Medulla oblongata (tissue), 1 donor: ENCODE results near the gene OR4D5.

Experiments used
- DNase-seq: peaks from one replicate; pipeline ENCODE4 v3.0.0-alpha.2; 2015; ENCODE audit errors: extremely low spot score

OR4D5 gene

GRCh38 chr11:123939317-123939716 lies at the start of gene OR4D5:
OR4D5 (plus strand) TSS chr11:123939617; CDS start chr11:123939617, 0 bp downstream.
- no peak for DNase-seq

GRCh38 chr11:123892031-123892430 lies 47.4 kb upstream of the OR4D5 start:
- DNase-seq, result peak; percentile 2

DNA sequence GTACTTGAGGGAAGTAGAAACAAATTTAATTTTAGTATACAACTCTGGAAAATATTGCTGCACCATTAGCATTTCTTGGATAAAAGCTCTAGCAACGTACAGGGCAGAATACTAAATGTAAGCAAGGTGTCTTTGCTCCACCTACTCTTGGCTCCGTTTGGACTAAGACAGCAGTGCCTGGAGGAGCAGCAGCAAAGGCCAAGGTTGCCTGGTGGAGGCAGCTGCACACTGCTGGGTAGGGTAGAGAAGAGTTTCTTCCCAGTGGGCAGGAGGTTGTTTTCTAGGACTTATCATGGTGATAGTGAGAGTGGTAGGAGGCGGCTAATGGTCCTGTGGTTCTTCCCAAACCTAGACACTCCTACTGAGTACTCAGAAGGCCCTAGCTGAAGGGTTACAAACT lies 39.6 kb upstream of the OR4D5 start:
- no peak for DNase-seq

DNA sequence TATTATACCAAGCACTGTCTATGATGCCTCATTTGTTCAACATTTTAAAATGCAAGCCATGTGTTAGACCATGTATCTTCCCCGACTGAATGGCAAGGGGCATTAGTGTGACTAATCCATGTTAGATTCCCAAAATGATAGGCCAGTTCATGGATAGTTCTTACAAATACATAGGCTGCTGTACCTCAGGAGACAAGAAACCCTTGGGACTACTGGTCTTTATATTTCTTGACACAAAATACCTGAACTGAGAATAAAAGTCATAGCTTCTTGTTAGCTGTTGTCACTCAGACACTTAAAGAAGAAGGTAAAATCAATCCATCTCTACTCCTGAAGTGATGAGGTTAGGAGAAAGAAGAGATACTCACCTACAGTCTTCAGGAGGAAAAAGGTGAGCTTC lies 37.5 kb upstream of the OR4D5 start, which contains the start of gene OR8D4:
Gene OR8D4, plus strand, starts transcription at position 301 of the 400 bp plus-strand sequence. CDS start 4,265 bp downstream, outside the sequence.
- DNase-seq, result no peak

DNA sequence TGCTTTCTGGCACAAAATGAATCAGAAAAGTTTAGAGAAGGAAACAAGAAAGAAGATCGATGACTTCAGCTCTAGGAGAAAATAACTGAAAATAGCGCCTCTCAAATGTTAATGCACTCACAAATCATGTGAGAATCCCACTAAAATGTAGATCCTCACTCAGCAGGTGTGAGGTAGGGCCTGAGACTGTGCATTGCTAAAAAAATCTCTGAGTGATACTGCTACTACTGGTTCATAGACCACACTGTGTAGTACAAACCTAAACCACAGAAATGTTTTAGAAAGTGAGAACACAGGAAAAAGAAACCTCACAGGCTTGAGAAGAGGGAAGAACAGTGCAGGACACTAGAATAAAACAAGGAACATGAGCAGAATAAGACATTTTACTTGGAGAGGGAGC lies 35.5 kb upstream of the OR4D5 start:
- DNase-seq, result no peak

DNA sequence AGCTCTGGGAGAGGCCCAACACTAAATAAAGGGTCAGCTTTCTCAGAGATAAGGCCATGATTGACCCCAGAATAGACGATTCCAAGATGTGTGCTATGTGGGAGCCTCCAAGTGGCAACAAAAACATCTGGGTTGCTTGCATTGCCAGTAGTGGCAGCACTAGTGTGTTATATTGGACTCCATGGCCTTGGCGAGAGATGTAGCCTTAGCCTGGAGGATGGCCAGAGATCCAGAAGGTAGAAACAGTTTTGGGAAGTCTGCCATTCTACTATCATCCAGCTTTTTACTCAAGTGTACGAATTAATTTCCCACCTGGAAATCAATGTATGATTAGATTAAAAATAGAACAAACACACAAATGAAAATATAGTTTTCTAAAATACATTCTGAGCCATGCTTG lies 34.5 kb upstream of the OR4D5 start:
- DNase-seq, result no peak

DNA sequence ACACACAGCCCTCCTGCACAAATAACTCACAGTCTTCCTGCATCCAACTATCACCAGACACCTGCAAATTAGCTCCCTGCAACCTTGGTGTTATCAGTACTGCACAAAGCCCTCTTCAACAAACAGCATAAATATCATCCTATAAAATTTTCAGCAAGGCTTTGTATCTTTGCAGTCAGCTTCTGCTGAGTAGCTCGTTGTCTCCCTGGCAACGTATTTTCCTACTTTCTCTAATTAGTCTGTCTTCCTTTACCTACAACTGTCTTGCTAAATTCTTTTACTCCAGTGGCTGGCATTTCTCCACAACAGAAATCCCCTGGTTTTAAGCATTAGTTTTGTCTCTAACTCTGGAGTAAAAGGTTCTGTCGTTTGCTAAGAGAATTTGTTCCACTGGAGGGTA lies 33.6 kb upstream of the OR4D5 start:
- DNase-seq, result no peak

- no peak for DNase-seq
Measured at GRCh38 chr11:123920943-123921342, 18.5 kb upstream of the OR4D5 start.

DNA sequence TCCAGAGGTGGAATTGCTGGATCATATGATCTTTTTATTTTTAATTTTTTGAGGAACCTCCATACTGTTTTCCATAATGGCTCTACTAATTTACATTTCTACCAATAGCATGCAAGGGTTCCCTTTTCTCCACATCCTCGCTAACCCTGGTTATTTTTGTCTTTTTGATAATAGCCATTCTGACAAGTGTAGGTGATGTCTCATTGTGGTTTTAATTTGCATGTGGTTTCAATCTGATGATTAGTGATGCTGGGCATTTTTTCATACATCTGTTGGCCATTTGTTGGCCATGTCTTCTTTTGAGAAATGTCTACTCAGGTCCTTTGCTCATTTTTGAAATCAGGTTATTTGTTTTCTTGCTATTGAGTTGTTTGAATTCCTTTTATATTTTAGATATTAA lies 15.4 kb upstream of the OR4D5 start:
- DNase-seq, result no peak

- no peak for DNase-seq
Measured at GRCh38 chr11:123942413-123942812, 3.0 kb downstream of the OR4D5 start.

DNA sequence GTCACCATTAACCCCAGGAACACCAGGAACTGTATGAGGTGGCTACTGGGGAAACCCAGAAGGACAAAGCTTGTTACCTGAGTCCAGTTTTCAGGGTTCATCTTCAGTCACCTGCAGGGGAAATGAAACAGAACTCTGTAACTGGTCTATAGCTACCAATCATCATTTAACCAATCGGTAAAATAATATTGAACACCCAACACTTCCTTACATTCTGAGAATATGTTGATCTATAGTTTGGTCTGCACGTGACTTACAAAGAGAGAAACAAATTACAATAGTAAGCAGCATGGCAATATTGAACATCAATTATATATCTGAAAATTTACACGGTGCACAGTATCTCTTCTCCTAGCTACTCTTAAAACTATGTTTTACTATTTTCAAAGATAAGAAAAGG lies 4.3 kb downstream of the OR4D5 start, which contains the start of gene OR6T1:
Gene OR6T1, minus strand, starts transcription at position 101 of the 400 bp plus-strand sequence. Its CDS starts 0 bp downstream, at position 101.
- DNase-seq, result no peak

- DNase-seq, result no peak
Measured at GRCh38 chr11:123945132-123945531, 5.7 kb downstream of the OR4D5 start.

DNA sequence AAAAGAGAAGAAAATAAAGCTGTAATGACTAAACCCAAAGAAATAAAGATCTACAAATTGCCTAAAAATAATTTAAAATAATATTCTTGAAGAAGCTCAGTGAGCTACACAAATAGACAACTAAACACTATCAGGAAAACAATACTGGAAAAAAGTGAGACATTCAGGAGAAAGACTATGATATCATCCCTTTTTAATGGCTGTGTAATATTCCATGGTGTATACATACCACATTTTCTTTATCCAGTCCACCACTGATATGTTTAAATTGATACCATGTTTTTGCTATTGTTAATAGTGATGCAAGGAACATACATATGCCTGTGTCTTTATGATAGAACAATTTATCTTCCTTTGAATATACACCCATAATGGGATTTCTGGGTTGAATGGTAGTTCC lies 17.3 kb downstream of the OR4D5 start:
- no peak for DNase-seq

GRCh38 chr11:123973816-123974215 lies 34.4 kb downstream of the OR4D5 start:
- DNase-seq, result no peak

- DNase-seq, result no peak
Measured at GRCh38 chr11:123976770-123977560, 37.5 kb downstream of the OR4D5 start.

- no peak for DNase-seq
Measured at GRCh38 chr11:123977731-123978347, 38.4 kb downstream of the OR4D5 start, which contains the start of gene OR10S1. OR10S1 (minus strand) TSS chr11:123977781; CDS start chr11:123977664, 117 bp downstream.

- DNase-seq, result no peak
Measured at GRCh38 chr11:123979311-123979710, 39.9 kb downstream of the OR4D5 start.
